ENCODE data around the gene SH3GLB1. TPM values are rescaled to one million over a fixed set of nuclear protein-coding genes. Genes with fewer than 3 reads are reported as not detected.

SH3GLB1 gene
- total RNA-seq, 2 experiments from 2014 or later, result 46.1 to 47.3 TPM

- ChIA-PET CTCF (interaction anchor here (1.1 kb wide), 1 partner anchor 15 kb away, joined by 4 read pairs; no protein-coding TSS in a partner anchor), POLR2A (no interaction called here)
- Mint-ChIP-seq H3K27me3 (peaks cover 1% of the 10 kb centered on the region), H3K4me3 (no peak overlapping the region), H3K36me3 (ENCODE audit: low read depth) (no peaks in the 10 kb centered on the region), H3K9me3 (no peaks in the 10 kb centered on the region), H3K4me1 (ENCODE audit: low read depth) (no peaks in the 10 kb centered on the region), H3K27ac (no peak overlapping the region)
- ATAC-seq (no peak), DNase-seq (no peak)
- no peak for TF ChIP-seq CTCF (IDR thresholded peaks at IDR 0.05)
- intact Hi-C loops (cut with micrococcal nuclease), result no loop called here
Measured at GRCh38 chr1:86788300-86789206, 84.2 kb downstream of the SH3GLB1 start.

GRCh38 chr1:86795316-86795715, 90.9 kb downstream of the SH3GLB1 start:
- no peak for TF ChIP-seq CTCF (IDR thresholded peaks at IDR 0.05)
- H3K4me1 Mint-ChIP-seq (ENCODE audit: low read depth), result no peaks in the 10 kb centered on the region
- ChIA-PET POLR2A (interaction anchor here (0.5 to 0.6 kb wide), 2 partner anchors 533 to 828 kb away, joined by 3 read pairs; partner anchors contain the start of gene LMO4), CTCF (interaction anchor here (1.1 kb wide), 1 partner anchor 45 kb away, joined by 4 read pairs; no protein-coding TSS in a partner anchor)
- no peaks in the 10 kb centered on the region for H3K36me3 Mint-ChIP-seq (ENCODE audit: low read depth)
- no peaks in the 10 kb centered on the region for H3K9me3 Mint-ChIP-seq
- H3K27me3 Mint-ChIP-seq, result no peaks in the 10 kb centered on the region
- ATAC-seq (no peak), DNase-seq (no peak)
- intact Hi-C loops (cut with micrococcal nuclease), result no loop called here
- H3K4me3 Mint-ChIP-seq, result no peak overlapping the region
- H3K27ac Mint-ChIP-seq, result no peak overlapping the region

Other genes starting within 250 kb of the SH3GLB1 start
- gene CLCA1, start 235.6 kb upstream of the SH3GLB1 start, total RNA-seq, result not detected
- gene CLCA4, start 157.5 kb upstream of the SH3GLB1 start, total RNA-seq, result not detected
- 100 to 1,000 TPM; 115 to 131 TPM for gene SELENOF, start 209.6 kb downstream of the SH3GLB1 start, total RNA-seq
- gene HS2ST1, start 210.1 kb downstream of the SH3GLB1 start, total RNA-seq, result 10 to 100 TPM; 16.8 to 21.6 TPM